Measurements from ENCODE around the gene FAM174B.

DNA sequence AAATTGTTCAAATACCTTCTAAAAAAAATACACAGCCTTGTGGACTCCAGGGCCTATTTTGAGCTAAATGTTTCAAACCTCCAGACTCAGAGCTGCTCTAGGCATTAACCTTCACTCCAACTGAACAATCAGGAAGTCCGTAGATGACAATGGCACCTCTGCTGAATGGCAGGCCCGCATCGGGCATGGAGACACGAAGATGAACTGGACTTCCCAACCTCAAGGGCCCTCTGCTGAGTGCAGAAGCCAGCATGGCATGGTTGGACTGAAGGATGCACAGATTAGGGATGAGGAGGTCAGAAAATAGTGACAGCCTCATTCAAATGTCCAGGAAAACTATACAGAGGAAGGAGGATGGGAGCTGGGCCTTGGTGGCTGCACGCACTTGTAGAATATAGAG lies 2.2 kb downstream of the FAM174B start:
- TF ChIP-seq, protein P1, sequence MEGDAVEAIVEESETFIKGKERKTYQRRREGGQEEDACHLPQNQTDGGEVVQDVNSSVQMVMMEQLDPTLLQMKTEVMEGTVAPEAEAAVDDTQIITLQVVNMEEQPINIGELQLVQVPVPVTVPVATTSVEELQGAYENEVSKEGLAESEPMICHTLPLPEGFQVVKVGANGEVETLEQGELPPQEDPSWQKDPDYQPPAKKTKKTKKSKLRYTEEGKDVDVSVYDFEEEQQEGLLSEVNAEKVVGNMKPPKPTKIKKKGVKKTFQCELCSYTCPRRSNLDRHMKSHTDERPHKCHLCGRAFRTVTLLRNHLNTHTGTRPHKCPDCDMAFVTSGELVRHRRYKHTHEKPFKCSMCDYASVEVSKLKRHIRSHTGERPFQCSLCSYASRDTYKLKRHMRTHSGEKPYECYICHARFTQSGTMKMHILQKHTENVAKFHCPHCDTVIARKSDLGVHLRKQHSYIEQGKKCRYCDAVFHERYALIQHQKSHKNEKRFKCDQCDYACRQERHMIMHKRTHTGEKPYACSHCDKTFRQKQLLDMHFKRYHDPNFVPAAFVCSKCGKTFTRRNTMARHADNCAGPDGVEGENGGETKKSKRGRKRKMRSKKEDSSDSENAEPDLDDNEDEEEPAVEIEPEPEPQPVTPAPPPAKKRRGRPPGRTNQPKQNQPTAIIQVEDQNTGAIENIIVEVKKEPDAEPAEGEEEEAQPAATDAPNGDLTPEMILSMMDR (IDR thresholded peaks at IDR 0.05) = no peak
- TF ChIP-seq EP300 (IDR thresholded peaks at IDR 0.05; ENCODE audit: low read depth) (no peak), POLR2A (IDR thresholded peaks at IDR 0.05) (no peak), POLR2AphosphoS5 (IDR thresholded peaks at IDR 0.05) (no peak)
